HL-60 (cell line): Measurements from ENCODE around the gene SKA3.
"Not testable (repeated sequence)": the region's sequence is repeated elsewhere in the genome, so short reads cannot be mapped to it uniquely, and the experiment has no call there.

ENCODE experiments used
- DNase-seq, 2 experiments: peaks; one replicate each; pipeline ENCODE4 v3.0.0-alpha.2; 2010 to 2020; ENCODE audit warnings: low read depth in 1 of 2, low spot score in 1 of 2
- H3K27ac ChIP-seq: fragments of 250-450 bp; sonication (Bioruptor Pico); replicated peaks from 2 replicates; pipeline ENCODE4 v1.5.1; 2020; ENCODE audit warnings: mild to moderate bottlenecking, moderate library complexity
- H3K27me3 ChIP-seq: fragments of 250-450 bp; sonication (Bioruptor Pico); 2 replicates; pipeline ENCODE4 v1.5.1; 2021; ENCODE audit warnings: mild to moderate bottlenecking, moderate library complexity; ENCODE audit not compliant: insufficient read depth, poor library complexity, severe bottlenecking
- H3K4me3 ChIP-seq: replicated peaks from 2 replicates; pipeline ENCODE4 v1.5.1; 2011; ENCODE audit warnings: mild to moderate bottlenecking, control low read depth, low read length; ENCODE audit not compliant: insufficient read depth
- CTCF ChIP-seq: IDR thresholded peaks from one replicate; pipeline ENCODE4 v1.5.1; 2011; ENCODE audit warnings: low read length, control low read depth, inconsistent platforms; ENCODE audit not compliant: insufficient read depth
- GABPA ChIP-seq: IDR thresholded peaks from 2 replicates; pipeline ENCODE4 v1.6.1; 2012; ENCODE audit warnings: low read depth
- POLR2AphosphoS5 ChIP-seq: IDR thresholded peaks from 2 replicates; pipeline ENCODE4 v1.6.1; 2012; ENCODE audit warnings: low read depth
- REST ChIP-seq: IDR thresholded peaks from 2 replicates; pipeline ENCODE4 v1.6.1; 2012; ENCODE audit warnings: low read depth; ENCODE audit not compliant: insufficient replicate concordance
- SPI1 ChIP-seq: IDR thresholded peaks from 2 replicates; pipeline ENCODE4 v1.6.1; 2012; ENCODE audit warnings: low read depth, mild to moderate bottlenecking, borderline replicate concordance

The SKA3 gene

GRCh38 chr13:21175656-21176214 lies 617 bp downstream of the SKA3 start:
- H3K27ac ChIP-seq, result peak overlapping the region; percentile 96
- no peaks in the 10 kb centered on the region for H3K27me3 ChIP-seq
- peak in 1 of 2 experiments; percentile 17 for DNase-seq
- H3K4me3 ChIP-seq, result peak overlapping the region; percentile 91
- no peak for TF ChIP-seq CTCF

- H3K4me3 ChIP-seq, H3K27me3 ChIP-seq, H3K27ac ChIP-seq, DNase-seq: not testable (repeated sequence)
These were observed 2.6 kb downstream of the SKA3 start for GRCh38 chr13:21173767-21174166.

- H3K27me3 ChIP-seq, result no peaks in the 10 kb centered on the region
- no peak for TF ChIP-seq REST
- no peak for TF ChIP-seq SPI1
- TF ChIP-seq GABPA, result no peak
- no peak for TF ChIP-seq POLR2AphosphoS5
- no peak overlapping the region for H3K27ac ChIP-seq
- no peak for DNase-seq
- H3K4me3 ChIP-seq, result no peak overlapping the region
These were observed 4.9 kb downstream of the SKA3 start for GRCh38 chr13:21171420-21171819.

- not testable (repeated sequence) for H3K27me3 ChIP-seq, DNase-seq, H3K27ac ChIP-seq, H3K4me3 ChIP-seq
These were observed 10.7 kb downstream of the SKA3 start for GRCh38 chr13:21165606-21166005.

- no peaks in the 10 kb centered on the region for H3K27me3 ChIP-seq
- TF ChIP-seq SPI1 (no peak), POLR2AphosphoS5 (no peak), CTCF (no peak), GABPA (no peak), REST (no peak)
- H3K4me3 ChIP-seq, result no peak overlapping the region
- H3K27ac ChIP-seq, result no peak overlapping the region
- no peak for DNase-seq
These were observed 11.7 kb downstream of the SKA3 start for GRCh38 chr13:21164631-21165030.
